C4-2B (cell line): ENCODE data around the gene TET3.

Source experiments
- ZFX ChIP-seq: fragments of 450-650 bp; IDR thresholded peaks from 2 replicates; pipeline ENCODE4 v1.6.1; 2017
- TF ChIP-seq, protein P1 (sequence below): fragments of 450-650 bp; conservative IDR thresholded peaks from 2 replicates; pipeline ENCODE4 v1.5.1; 2017; ENCODE audit warnings: mild to moderate bottlenecking

DNA sequence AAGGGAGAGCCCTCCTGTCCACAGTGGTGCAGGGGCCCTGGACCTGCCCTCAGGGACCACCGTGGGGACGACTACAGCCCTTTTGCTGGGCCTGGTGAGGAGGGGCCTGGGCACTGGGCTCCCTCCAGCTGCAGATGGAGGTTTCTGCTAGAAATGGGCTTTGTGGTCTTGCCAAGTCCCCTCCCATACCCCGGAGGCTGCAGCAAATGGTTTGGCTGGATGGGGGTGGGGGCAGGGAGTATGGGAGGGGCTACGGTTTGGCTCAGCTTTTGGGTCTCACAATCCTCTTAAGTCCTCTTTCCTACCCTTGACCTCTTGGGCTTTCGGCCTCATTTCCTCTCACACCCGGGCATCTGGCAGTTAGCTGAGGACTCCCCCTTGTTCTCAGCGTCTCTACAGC lies 21.7 kb downstream of the TET3 start:
- TF ChIP-seq, protein P1, sequence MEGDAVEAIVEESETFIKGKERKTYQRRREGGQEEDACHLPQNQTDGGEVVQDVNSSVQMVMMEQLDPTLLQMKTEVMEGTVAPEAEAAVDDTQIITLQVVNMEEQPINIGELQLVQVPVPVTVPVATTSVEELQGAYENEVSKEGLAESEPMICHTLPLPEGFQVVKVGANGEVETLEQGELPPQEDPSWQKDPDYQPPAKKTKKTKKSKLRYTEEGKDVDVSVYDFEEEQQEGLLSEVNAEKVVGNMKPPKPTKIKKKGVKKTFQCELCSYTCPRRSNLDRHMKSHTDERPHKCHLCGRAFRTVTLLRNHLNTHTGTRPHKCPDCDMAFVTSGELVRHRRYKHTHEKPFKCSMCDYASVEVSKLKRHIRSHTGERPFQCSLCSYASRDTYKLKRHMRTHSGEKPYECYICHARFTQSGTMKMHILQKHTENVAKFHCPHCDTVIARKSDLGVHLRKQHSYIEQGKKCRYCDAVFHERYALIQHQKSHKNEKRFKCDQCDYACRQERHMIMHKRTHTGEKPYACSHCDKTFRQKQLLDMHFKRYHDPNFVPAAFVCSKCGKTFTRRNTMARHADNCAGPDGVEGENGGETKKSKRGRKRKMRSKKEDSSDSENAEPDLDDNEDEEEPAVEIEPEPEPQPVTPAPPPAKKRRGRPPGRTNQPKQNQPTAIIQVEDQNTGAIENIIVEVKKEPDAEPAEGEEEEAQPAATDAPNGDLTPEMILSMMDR: no peak
- no peak for TF ChIP-seq ZFX
